GM23338 (cell line): ENCODE measurements around the gene HMCN2.

Experiments used
- CREB1 ChIP-seq: fragments of 250-450 bp; sonication (Bioruptor Pico); IDR thresholded peaks from 2 replicates; pipeline ENCODE4 v1.5.0; 2020; ENCODE audit warnings: low read depth, mild to moderate bottlenecking, moderate library complexity
- EZH2 ChIP-seq: fragments of 200-600 bp; sonication (generic); IDR thresholded peaks from one replicate; pipeline ENCODE4 v1.8.0; 2017; ENCODE audit warnings: antibody characterized with exemption, mild to moderate bottlenecking, low read depth; ENCODE audit not compliant: unreplicated experiment
- EZH2phosphoT487 ChIP-seq: fragments of 200-600 bp; sonication (generic); IDR thresholded peaks from one replicate; pipeline ENCODE4 v1.8.1; 2018; ENCODE audit warnings: antibody characterized with exemption; ENCODE audit not compliant: unreplicated experiment
- JUNB ChIP-seq: IDR thresholded peaks from one replicate; pipeline ENCODE4 v1.6.1; 2016; ENCODE audit warnings: antibody characterized with exemption; ENCODE audit not compliant: unreplicated experiment
- NANOG ChIP-seq: IDR thresholded peaks from 2 replicates; pipeline ENCODE4 v1.6.1; 2016; ENCODE audit warnings: antibody characterized with exemption, borderline replicate concordance
- POLR2AphosphoS5 ChIP-seq: IDR thresholded peaks from 2 replicates; pipeline ENCODE4 v1.6.1; 2016; ENCODE audit warnings: antibody characterized with exemption, low read depth
- ZNF114 ChIP-seq: fragments of 250-450 bp; sonication (Bioruptor Pico); IDR thresholded peaks from 2 replicates; pipeline ENCODE4 v1.5.0; 2020; ENCODE audit warnings: mild to moderate bottlenecking, moderate library complexity
- ZNF331 ChIP-seq: fragments of 250-450 bp; sonication (Bioruptor Pico); IDR thresholded peaks from 2 replicates; pipeline ENCODE4 v1.5.0; 2020; ENCODE audit warnings: low read depth, mild to moderate bottlenecking, moderate library complexity
- TF ChIP-seq, protein P1 (sequence below): fragments of 250-450 bp; sonication (Bioruptor Pico); IDR thresholded peaks from 2 replicates; pipeline ENCODE4 v1.5.0; 2020; ENCODE audit warnings: mild to moderate bottlenecking, moderate library complexity
- TF ChIP-seq, protein P2 (sequence below), 2 experiments: fragments of 200-600 bp in 1 of 2; sonication (generic) in 1 of 2; conservative IDR thresholded peaks; 2 replicates each; pipeline versions ENCODE4 v1.5.1 to v1.6.1; 2016 to 2017; ENCODE audit warnings: antibody characterized with exemption in 2 of 2, low read depth in 2 of 2, mild to moderate bottlenecking in 2 of 2, moderate library complexity in 1 of 2
- TF ChIP-seq, protein P3 (sequence below): IDR thresholded peaks from one replicate; pipeline ENCODE4 v1.6.1; 2018; ENCODE audit warnings: antibody characterized with exemption; ENCODE audit not compliant: unreplicated experiment
- TF ChIP-seq, protein P4 (sequence below): IDR thresholded peaks from 2 replicates; pipeline ENCODE4 v1.6.1; 2016; ENCODE audit warnings: antibody characterized with exemption

DNA sequence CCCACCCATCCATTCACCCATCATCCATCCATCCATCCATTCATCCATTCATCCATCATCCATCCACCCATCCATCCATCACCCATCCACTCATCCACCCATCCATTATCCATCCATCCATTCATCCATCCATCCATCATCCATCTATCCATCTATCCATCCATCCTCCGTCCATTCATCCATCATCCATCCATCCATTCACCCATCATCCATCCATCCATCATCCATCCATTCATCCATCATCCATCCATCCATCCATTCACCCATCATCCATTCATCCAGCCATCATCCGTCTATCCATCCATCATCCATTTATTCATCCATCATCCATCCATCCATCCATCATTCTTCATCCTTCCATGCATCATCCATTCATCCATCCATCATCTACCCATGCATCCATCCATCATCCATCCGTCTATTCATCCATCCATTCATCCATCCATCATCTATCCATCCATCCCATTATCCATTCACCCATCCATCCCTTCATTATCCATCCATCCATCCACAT is 189.3 kb downstream of the HMCN2 start:
- no peak for TF ChIP-seq POLR2AphosphoS5
- no peak for TF ChIP-seq EZH2phosphoT487
- no peak for TF ChIP-seq NANOG
- TF ChIP-seq, protein P1, sequence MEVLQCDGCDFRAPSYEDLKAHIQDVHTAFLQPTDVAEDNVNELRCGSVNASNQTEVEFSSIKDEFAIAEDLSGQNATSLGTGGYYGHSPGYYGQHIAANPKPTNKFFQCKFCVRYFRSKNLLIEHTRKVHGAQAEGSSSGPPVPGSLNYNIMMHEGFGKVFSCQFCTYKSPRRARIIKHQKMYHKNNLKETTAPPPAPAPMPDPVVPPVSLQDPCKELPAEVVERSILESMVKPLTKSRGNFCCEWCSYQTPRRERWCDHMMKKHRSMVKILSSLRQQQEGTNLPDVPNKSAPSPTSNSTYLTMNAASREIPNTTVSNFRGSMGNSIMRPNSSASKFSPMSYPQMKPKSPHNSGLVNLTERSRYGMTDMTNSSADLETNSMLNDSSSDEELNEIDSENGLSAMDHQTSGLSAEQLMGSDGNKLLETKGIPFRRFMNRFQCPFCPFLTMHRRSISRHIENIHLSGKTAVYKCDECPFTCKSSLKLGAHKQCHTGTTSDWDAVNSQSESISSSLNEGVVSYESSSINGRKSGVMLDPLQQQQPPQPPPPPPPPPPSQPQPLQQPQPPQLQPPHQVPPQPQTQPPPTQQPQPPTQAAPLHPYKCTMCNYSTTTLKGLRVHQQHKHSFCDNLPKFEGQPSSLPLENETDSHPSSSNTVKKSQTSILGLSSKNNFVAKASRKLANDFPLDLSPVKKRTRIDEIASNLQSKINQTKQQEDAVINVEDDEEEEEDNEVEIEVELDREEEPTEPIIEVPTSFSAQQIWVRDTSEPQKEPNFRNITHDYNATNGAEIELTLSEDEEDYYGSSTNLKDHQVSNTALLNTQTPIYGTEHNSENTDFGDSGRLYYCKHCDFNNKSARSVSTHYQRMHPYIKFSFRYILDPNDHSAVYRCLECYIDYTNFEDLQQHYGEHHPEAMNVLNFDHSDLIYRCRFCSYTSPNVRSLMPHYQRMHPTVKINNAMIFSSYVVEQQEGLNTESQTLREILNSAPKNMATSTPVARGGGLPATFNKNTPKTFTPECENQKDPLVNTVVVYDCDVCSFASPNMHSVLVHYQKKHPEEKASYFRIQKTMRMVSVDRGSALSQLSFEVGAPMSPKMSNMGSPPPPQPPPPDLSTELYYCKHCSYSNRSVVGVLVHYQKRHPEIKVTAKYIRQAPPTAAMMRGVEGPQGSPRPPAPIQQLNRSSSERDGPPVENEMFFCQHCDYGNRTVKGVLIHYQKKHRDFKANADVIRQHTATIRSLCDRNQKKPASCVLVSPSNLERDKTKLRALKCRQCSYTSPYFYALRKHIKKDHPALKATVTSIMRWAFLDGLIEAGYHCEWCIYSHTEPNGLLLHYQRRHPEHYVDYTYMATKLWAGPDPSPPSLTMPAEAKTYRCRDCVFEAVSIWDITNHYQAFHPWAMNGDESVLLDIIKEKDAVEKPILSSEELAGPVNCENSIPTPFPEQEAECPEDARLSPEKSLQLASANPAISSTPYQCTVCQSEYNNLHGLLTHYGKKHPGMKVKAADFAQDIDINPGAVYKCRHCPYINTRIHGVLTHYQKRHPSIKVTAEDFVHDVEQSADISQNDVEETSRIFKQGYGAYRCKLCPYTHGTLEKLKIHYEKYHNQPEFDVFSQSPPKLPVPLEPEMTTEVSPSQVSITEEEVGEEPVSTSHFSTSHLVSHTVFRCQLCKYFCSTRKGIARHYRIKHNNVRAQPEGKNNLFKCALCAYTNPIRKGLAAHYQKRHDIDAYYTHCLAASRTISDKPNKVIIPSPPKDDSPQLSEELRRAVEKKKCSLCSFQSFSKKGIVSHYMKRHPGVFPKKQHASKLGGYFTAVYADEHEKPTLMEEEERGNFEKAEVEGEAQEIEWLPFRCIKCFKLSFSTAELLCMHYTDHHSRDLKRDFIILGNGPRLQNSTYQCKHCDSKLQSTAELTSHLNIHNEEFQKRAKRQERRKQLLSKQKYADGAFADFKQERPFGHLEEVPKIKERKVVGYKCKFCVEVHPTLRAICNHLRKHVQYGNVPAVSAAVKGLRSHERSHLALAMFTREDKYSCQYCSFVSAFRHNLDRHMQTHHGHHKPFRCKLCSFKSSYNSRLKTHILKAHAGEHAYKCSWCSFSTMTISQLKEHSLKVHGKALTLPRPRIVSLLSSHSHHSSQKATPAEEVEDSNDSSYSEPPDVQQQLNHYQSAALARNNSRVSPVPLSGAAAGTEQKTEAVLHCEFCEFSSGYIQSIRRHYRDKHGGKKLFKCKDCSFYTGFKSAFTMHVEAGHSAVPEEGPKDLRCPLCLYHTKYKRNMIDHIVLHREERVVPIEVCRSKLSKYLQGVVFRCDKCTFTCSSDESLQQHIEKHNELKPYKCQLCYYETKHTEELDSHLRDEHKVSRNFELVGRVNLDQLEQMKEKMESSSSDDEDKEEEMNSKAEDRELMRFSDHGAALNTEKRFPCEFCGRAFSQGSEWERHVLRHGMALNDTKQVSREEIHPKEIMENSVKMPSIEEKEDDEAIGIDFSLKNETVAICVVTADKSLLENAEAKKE (CRISPR knock-in tag) = no peak
- TF ChIP-seq, protein P2, sequence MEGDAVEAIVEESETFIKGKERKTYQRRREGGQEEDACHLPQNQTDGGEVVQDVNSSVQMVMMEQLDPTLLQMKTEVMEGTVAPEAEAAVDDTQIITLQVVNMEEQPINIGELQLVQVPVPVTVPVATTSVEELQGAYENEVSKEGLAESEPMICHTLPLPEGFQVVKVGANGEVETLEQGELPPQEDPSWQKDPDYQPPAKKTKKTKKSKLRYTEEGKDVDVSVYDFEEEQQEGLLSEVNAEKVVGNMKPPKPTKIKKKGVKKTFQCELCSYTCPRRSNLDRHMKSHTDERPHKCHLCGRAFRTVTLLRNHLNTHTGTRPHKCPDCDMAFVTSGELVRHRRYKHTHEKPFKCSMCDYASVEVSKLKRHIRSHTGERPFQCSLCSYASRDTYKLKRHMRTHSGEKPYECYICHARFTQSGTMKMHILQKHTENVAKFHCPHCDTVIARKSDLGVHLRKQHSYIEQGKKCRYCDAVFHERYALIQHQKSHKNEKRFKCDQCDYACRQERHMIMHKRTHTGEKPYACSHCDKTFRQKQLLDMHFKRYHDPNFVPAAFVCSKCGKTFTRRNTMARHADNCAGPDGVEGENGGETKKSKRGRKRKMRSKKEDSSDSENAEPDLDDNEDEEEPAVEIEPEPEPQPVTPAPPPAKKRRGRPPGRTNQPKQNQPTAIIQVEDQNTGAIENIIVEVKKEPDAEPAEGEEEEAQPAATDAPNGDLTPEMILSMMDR (conservative IDR thresholded peaks at IDR 0.05; ENCODE audit: low read depth in 2 of 2) = no peak
- TF ChIP-seq ZNF114 (CRISPR knock-in tag) = no peak
- TF ChIP-seq EZH2 = no peak
- TF ChIP-seq JUNB = no peak
- TF ChIP-seq, protein P3, sequence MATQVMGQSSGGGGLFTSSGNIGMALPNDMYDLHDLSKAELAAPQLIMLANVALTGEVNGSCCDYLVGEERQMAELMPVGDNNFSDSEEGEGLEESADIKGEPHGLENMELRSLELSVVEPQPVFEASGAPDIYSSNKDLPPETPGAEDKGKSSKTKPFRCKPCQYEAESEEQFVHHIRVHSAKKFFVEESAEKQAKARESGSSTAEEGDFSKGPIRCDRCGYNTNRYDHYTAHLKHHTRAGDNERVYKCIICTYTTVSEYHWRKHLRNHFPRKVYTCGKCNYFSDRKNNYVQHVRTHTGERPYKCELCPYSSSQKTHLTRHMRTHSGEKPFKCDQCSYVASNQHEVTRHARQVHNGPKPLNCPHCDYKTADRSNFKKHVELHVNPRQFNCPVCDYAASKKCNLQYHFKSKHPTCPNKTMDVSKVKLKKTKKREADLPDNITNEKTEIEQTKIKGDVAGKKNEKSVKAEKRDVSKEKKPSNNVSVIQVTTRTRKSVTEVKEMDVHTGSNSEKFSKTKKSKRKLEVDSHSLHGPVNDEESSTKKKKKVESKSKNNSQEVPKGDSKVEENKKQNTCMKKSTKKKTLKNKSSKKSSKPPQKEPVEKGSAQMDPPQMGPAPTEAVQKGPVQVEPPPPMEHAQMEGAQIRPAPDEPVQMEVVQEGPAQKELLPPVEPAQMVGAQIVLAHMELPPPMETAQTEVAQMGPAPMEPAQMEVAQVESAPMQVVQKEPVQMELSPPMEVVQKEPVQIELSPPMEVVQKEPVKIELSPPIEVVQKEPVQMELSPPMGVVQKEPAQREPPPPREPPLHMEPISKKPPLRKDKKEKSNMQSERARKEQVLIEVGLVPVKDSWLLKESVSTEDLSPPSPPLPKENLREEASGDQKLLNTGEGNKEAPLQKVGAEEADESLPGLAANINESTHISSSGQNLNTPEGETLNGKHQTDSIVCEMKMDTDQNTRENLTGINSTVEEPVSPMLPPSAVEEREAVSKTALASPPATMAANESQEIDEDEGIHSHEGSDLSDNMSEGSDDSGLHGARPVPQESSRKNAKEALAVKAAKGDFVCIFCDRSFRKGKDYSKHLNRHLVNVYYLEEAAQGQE = no peak
- no peak for TF ChIP-seq ZNF331 (CRISPR knock-in tag)
- TF ChIP-seq, protein P4, sequence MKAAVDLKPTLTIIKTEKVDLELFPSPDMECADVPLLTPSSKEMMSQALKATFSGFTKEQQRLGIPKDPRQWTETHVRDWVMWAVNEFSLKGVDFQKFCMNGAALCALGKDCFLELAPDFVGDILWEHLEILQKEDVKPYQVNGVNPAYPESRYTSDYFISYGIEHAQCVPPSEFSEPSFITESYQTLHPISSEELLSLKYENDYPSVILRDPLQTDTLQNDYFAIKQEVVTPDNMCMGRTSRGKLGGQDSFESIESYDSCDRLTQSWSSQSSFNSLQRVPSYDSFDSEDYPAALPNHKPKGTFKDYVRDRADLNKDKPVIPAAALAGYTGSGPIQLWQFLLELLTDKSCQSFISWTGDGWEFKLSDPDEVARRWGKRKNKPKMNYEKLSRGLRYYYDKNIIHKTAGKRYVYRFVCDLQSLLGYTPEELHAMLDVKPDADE = no peak
- TF ChIP-seq CREB1 = no peak
